Measurements from ENCODE around the gene BNIP1.

GRCh38 chr5:173099461-173099860 is 44.9 kb upstream of the BNIP1 start:
- TF ChIP-seq POLR2AphosphoS5 (IDR thresholded peaks at IDR 0.05), result no peak
- TF ChIP-seq CTCF (IDR thresholded peaks at IDR 0.05), result no peak
- no peak for TF ChIP-seq POLR2A (IDR thresholded peaks at IDR 0.05)
- no peak for TF ChIP-seq EP300 (IDR thresholded peaks at IDR 0.05)
